Hematopoietic multipotent progenitor cell treated with erythropoietin and hydrocortisone succinate and interleukin-3 and kit ligand, for 17 days (in vitro differentiated cells): ENCODE results near the gene SORBS1.

ENCODE experiments used
- DNase-seq: peaks from one replicate; pipeline ENCODE4 v3.0.0-alpha.2; 2015; ENCODE audit warnings: low spot score

Gene SORBS1

GRCh38 chr10:95539560-95540284 is 21.4 kb downstream of the SORBS1 start:
- DNase-seq: no peak

- no peak for DNase-seq
Measured at GRCh38 chr10:95538412-95538811, 22.8 kb downstream of the SORBS1 start.

- DNase-seq: no peak
Measured at GRCh38 chr10:95537542-95537927, 23.6 kb downstream of the SORBS1 start.

GRCh38 chr10:95536894-95537541 is 24.2 kb downstream of the SORBS1 start:
- no peak for DNase-seq

GRCh38 chr10:95536017-95536416 is 25.2 kb downstream of the SORBS1 start:
- DNase-seq: no peak

GRCh38 chr10:95535526-95535925 is 25.6 kb downstream of the SORBS1 start:
- no peak for DNase-seq

GRCh38 chr10:95533590-95533989 is 27.6 kb downstream of the SORBS1 start:
- no peak for DNase-seq

- no peak for DNase-seq
Measured at GRCh38 chr10:95532536-95532935, 28.6 kb downstream of the SORBS1 start.

GRCh38 chr10:95531994-95532399 is 29.2 kb downstream of the SORBS1 start:
- peak; percentile 93 for DNase-seq

GRCh38 chr10:95531058-95531809 is 29.9 kb downstream of the SORBS1 start:
- DNase-seq: peak; percentile 86

GRCh38 chr10:95530561-95530960 is 30.6 kb downstream of the SORBS1 start:
- no peak for DNase-seq

GRCh38 chr10:95530029-95530428 is 31.1 kb downstream of the SORBS1 start:
- no peak for DNase-seq

GRCh38 chr10:95526044-95526443 is 35.1 kb downstream of the SORBS1 start:
- DNase-seq: no peak

GRCh38 chr10:95525033-95525418 is 36.1 kb downstream of the SORBS1 start:
- DNase-seq: no peak

GRCh38 chr10:95524358-95525032 is 36.7 kb downstream of the SORBS1 start:
- no peak for DNase-seq

- no peak for DNase-seq
Measured at GRCh38 chr10:95522117-95522516, 39.1 kb downstream of the SORBS1 start.

- DNase-seq: no peak
Measured at GRCh38 chr10:95520617-95521016, 40.6 kb downstream of the SORBS1 start.

GRCh38 chr10:95518455-95519452 is 42.4 kb downstream of the SORBS1 start:
- no peak for DNase-seq

GRCh38 chr10:95517536-95518454 is 43.4 kb downstream of the SORBS1 start:
- peak; percentile 79 for DNase-seq

GRCh38 chr10:95516774-95517373 is 44.3 kb downstream of the SORBS1 start:
- no peak for DNase-seq
